ENCODE measurements around the gene MMD.
"Not testable (repeated sequence)": the region's sequence is repeated elsewhere in the genome, so short reads cannot be mapped to it uniquely, and the experiment has no call there.

Gene MMD

GRCh38 chr17:55413825-55414489, 7.7 kb downstream of the MMD start:
- no peak overlapping the region for H3K4me3 ChIP-seq (ENCODE audit: low read depth in 1 of 2, low read length in 2 of 2)
- no peak overlapping the region for H3K27ac ChIP-seq (ENCODE audit: low read depth, low read length)
- H3K27me3 ChIP-seq (ENCODE audit: control insufficient read depth in 1 of 2, insufficient read depth in 2 of 2, low read length in 2 of 2) = no peaks in the 10 kb centered on the region
- no peak overlapping the region for H3K9ac ChIP-seq (ENCODE audit: low read depth in 1 of 2, low read length in 2 of 2)
- no peaks in the 10 kb centered on the region for H3K9me3 ChIP-seq (ENCODE audit: control insufficient read depth in 1 of 2, low read length in 2 of 2)
- peaks cover 13 to 44% of the 10 kb centered on the region in 2 donors for H3K36me3 ChIP-seq (ENCODE audit: control insufficient read depth in 1 of 2, insufficient read depth in 2 of 2, low read length in 2 of 2)
- peaks cover 0 to 4% of the 10 kb centered on the region in 2 donors for H3K4me1 ChIP-seq (ENCODE audit: control insufficient read depth in 1 of 2, insufficient read depth in 2 of 2, low read length in 2 of 2)

- no peaks in the 10 kb centered on the region for H3K9me3 ChIP-seq (ENCODE audit: control insufficient read depth in 1 of 2, low read length in 2 of 2)
- no peaks in the 10 kb centered on the region for H3K27me3 ChIP-seq (ENCODE audit: control insufficient read depth in 1 of 2, insufficient read depth in 2 of 2, low read length in 2 of 2)
- H3K4me3 ChIP-seq (ENCODE audit: low read depth in 1 of 2, low read length in 2 of 2) = no peak overlapping the region
- H3K4me1 ChIP-seq (ENCODE audit: control insufficient read depth in 1 of 2, insufficient read depth in 2 of 2, low read length in 2 of 2) = peaks cover 0 to 4% of the 10 kb centered on the region in 2 donors
- peaks cover 13 to 60% of the 10 kb centered on the region in 2 donors for H3K36me3 ChIP-seq (ENCODE audit: control insufficient read depth in 1 of 2, insufficient read depth in 2 of 2, low read length in 2 of 2)
- no peak overlapping the region for H3K27ac ChIP-seq (ENCODE audit: low read depth, low read length)
- no peak overlapping the region for H3K9ac ChIP-seq (ENCODE audit: low read depth in 1 of 2, low read length in 2 of 2)
Measured at GRCh38 chr17:55411463-55411855, 10.2 kb downstream of the MMD start.

GRCh38 chr17:55410722-55411462, 10.7 kb downstream of the MMD start:
- Histone ChIP-seq H3K4me3 (ENCODE audit: low read depth in 1 of 2, low read length in 2 of 2) (no peak overlapping the region), H3K4me1 (ENCODE audit: control insufficient read depth in 1 of 2, insufficient read depth in 2 of 2, low read length in 2 of 2) (peaks cover 0 to 4% of the 10 kb centered on the region in 2 donors), H3K36me3 (ENCODE audit: control insufficient read depth in 1 of 2, insufficient read depth in 2 of 2, low read length in 2 of 2) (peaks cover 13 to 63% of the 10 kb centered on the region in 2 donors), H3K9ac (ENCODE audit: low read depth in 1 of 2, low read length in 2 of 2) (no peak overlapping the region), H3K27ac (ENCODE audit: low read depth, low read length) (no peak overlapping the region), H3K9me3 (ENCODE audit: control insufficient read depth in 1 of 2, low read length in 2 of 2) (no peaks in the 10 kb centered on the region), H3K27me3 (ENCODE audit: control insufficient read depth in 1 of 2, insufficient read depth in 2 of 2, low read length in 2 of 2) (no peaks in the 10 kb centered on the region)

- no peak overlapping the region for H3K9ac ChIP-seq (ENCODE audit: low read depth in 1 of 2, low read length in 2 of 2)
- H3K36me3 ChIP-seq (ENCODE audit: control insufficient read depth in 1 of 2, insufficient read depth in 2 of 2, low read length in 2 of 2) = peaks cover 16 to 74% of the 10 kb centered on the region in 2 donors
- H3K4me1 ChIP-seq (ENCODE audit: control insufficient read depth in 1 of 2, insufficient read depth in 2 of 2, low read length in 2 of 2) = no peaks in the 10 kb centered on the region
- H3K27me3 ChIP-seq (ENCODE audit: control insufficient read depth in 1 of 2, insufficient read depth in 2 of 2, low read length in 2 of 2) = no peaks in the 10 kb centered on the region
- no peak overlapping the region for H3K4me3 ChIP-seq (ENCODE audit: low read depth in 1 of 2, low read length in 2 of 2)
- no peaks in the 10 kb centered on the region for H3K9me3 ChIP-seq (ENCODE audit: control insufficient read depth in 1 of 2, low read length in 2 of 2)
- no peak overlapping the region for H3K27ac ChIP-seq (ENCODE audit: low read depth, low read length)
Measured at GRCh38 chr17:55409030-55409800, 12.4 kb downstream of the MMD start.

- no peaks in the 10 kb centered on the region for H3K9me3 ChIP-seq (ENCODE audit: control insufficient read depth in 1 of 2, low read length in 2 of 2)
- no peak overlapping the region for H3K9ac ChIP-seq (ENCODE audit: low read depth in 1 of 2, low read length in 2 of 2)
- no peaks in the 10 kb centered on the region for H3K4me1 ChIP-seq (ENCODE audit: control insufficient read depth in 1 of 2, insufficient read depth in 2 of 2, low read length in 2 of 2)
- H3K27ac ChIP-seq (ENCODE audit: low read depth, low read length) = no peak overlapping the region
- H3K27me3 ChIP-seq (ENCODE audit: control insufficient read depth in 1 of 2, insufficient read depth in 2 of 2, low read length in 2 of 2) = no peaks in the 10 kb centered on the region
- no peak overlapping the region for H3K4me3 ChIP-seq (ENCODE audit: low read depth in 1 of 2, low read length in 2 of 2)
- peaks cover 16 to 77% of the 10 kb centered on the region in 2 donors for H3K36me3 ChIP-seq (ENCODE audit: control insufficient read depth in 1 of 2, insufficient read depth in 2 of 2, low read length in 2 of 2)
Measured at GRCh38 chr17:55407641-55408566, 13.7 kb downstream of the MMD start.

DNA sequence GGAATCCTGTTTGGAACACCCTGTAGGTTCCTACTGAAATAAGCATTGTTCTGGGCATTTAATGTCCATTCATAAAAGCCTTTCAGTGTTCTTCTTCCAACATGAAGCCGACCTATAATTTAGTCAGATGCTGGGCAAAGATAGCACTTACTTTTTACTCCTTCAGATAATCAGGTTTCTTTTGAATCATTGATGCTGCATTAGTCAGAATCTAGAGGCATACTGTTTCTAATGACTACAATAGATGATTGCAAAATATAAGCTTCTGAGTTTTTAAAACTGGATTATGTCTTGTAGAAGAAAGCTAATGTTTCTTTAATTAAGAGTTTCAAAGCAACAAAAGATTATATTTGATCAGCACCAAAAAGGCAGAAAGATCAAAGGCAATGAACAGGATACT, 16.0 kb downstream of the MMD start:
- H3K36me3 ChIP-seq (ENCODE audit: control insufficient read depth in 1 of 2, insufficient read depth in 2 of 2, low read length in 2 of 2) = peaks cover 19 to 69% of the 10 kb centered on the region in 2 donors
- H3K27me3 ChIP-seq (ENCODE audit: control insufficient read depth in 1 of 2, insufficient read depth in 2 of 2, low read length in 2 of 2) = no peaks in the 10 kb centered on the region
- H3K27ac ChIP-seq (ENCODE audit: low read depth, low read length) = no peak overlapping the region
- H3K4me1 ChIP-seq (ENCODE audit: control insufficient read depth in 1 of 2, insufficient read depth in 2 of 2, low read length in 2 of 2) = no peaks in the 10 kb centered on the region
- no peaks in the 10 kb centered on the region for H3K9me3 ChIP-seq (ENCODE audit: control insufficient read depth in 1 of 2, low read length in 2 of 2)
- H3K4me3 ChIP-seq (ENCODE audit: low read depth in 1 of 2, low read length in 2 of 2) = no peak overlapping the region
- no peak overlapping the region for H3K9ac ChIP-seq (ENCODE audit: low read depth in 1 of 2, low read length in 2 of 2)

GRCh38 chr17:55404197-55404596, 17.4 kb downstream of the MMD start:
- H3K27ac ChIP-seq (ENCODE audit: low read depth, low read length); H3K4me1 ChIP-seq (ENCODE audit: control insufficient read depth in 1 of 2, insufficient read depth in 2 of 2, low read length in 2 of 2); H3K9ac ChIP-seq (ENCODE audit: low read depth in 1 of 2, low read length in 2 of 2); H3K4me3 ChIP-seq (ENCODE audit: low read depth in 1 of 2, low read length in 2 of 2); H3K27me3 ChIP-seq (ENCODE audit: control insufficient read depth in 1 of 2, insufficient read depth in 2 of 2, low read length in 2 of 2); H3K9me3 ChIP-seq (ENCODE audit: control insufficient read depth in 1 of 2, low read length in 2 of 2): not testable (repeated sequence)
- H3K36me3 ChIP-seq (ENCODE audit: control insufficient read depth in 1 of 2, insufficient read depth in 2 of 2, low read length in 2 of 2) = peaks cover 15 to 65% of the 10 kb centered on the region in 2 donors

GRCh38 chr17:55402374-55402773, 19.3 kb downstream of the MMD start:
- Histone ChIP-seq H3K9ac (ENCODE audit: low read depth in 1 of 2, low read length in 2 of 2) (no peak overlapping the region), H3K9me3 (ENCODE audit: control insufficient read depth in 1 of 2, low read length in 2 of 2) (no peaks in the 10 kb centered on the region), H3K27ac (ENCODE audit: low read depth, low read length) (no peak overlapping the region), H3K27me3 (ENCODE audit: control insufficient read depth in 1 of 2, insufficient read depth in 2 of 2, low read length in 2 of 2) (no peaks in the 10 kb centered on the region), H3K4me3 (ENCODE audit: low read depth in 1 of 2, low read length in 2 of 2) (no peak overlapping the region), H3K36me3 (ENCODE audit: control insufficient read depth in 1 of 2, insufficient read depth in 2 of 2, low read length in 2 of 2) (peaks cover 13 to 56% of the 10 kb centered on the region in 2 donors), H3K4me1 (ENCODE audit: control insufficient read depth in 1 of 2, insufficient read depth in 2 of 2, low read length in 2 of 2) (no peaks in the 10 kb centered on the region)

DNA sequence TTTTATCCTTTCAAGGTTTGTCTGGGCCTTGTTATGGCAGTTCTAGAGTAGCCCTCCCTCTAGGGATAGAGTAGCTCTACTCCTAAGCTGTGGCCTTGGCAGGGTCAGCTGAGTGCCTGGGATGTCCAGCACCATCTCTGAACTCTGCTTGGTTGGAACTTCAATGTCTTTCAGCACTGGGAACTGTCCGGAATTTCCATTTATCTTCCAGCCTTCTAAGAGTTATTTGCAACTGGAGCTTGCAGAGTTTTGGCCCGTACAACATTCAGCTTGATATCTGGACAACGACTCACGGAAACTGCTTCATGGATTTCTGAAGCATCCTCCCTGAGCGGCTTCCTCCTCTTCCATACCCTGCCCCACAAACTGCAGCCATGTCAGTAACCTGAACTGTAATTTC, 22.9 kb downstream of the MMD start:
- Histone ChIP-seq H3K27ac (ENCODE audit: low read depth, low read length) (no peak overlapping the region), H3K9me3 (ENCODE audit: control insufficient read depth in 1 of 2, low read length in 2 of 2) (no peaks in the 10 kb centered on the region), H3K4me1 (ENCODE audit: control insufficient read depth in 1 of 2, insufficient read depth in 2 of 2, low read length in 2 of 2) (peaks cover 6 to 16% of the 10 kb centered on the region in 2 donors), H3K9ac (ENCODE audit: low read depth in 1 of 2, low read length in 2 of 2) (no peak overlapping the region), H3K27me3 (ENCODE audit: control insufficient read depth in 1 of 2, insufficient read depth in 2 of 2, low read length in 2 of 2) (no peaks in the 10 kb centered on the region), H3K4me3 (ENCODE audit: low read depth in 1 of 2, low read length in 2 of 2) (no peak overlapping the region), H3K36me3 (ENCODE audit: control insufficient read depth in 1 of 2, insufficient read depth in 2 of 2, low read length in 2 of 2) (peaks cover 10 to 40% of the 10 kb centered on the region in 2 donors)

All from duodenal mucosa (tissue), 2 donors.